ENCODE results near the gene WHAMM. TPM values are rescaled to one million over a fixed set of nuclear protein-coding genes. Genes with fewer than 3 reads are reported as not detected.
A peak's percentile ranks its signal among the peaks of the same experiment; 100 is the strongest.

WHAMM gene
- total RNA-seq, 1 donor from 2014 or later, result 9.6 TPM

DNA sequence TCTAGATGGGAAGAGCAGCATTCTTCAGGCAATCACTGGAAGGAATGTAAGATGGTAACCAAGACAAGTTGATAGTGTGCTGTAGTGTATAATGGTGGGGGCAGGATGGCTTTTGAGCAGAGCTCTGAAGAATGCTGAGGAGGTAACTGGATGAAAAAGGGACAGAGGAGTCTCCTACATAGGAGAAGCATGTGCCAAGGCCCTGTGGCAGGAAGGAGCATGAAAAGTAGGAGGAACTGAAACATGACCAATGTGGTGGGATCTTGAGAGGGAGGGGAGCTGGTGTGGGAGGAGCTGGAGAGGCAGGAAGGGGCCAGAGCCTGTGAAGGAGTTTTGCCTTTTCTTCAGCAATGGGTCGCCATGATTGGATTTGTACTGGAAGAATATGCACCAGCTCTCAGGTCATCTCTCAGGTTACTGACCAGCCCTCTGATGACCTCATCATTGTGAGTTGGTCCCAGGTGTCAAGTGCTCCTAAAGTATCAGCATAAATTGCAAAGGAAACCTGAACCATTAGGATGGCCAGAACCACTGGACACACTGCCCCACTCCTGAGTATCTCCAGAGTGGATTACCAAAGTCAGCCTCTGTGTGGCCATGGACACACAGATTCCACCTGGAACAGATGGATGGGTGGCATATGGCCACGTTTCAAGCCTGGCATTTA, 42.1 kb upstream of the WHAMM start:
- DNase-seq (ENCODE audit: extremely low spot score, unreplicated experiment), result no peak
- H3K4me1 Mint-ChIP-seq (ENCODE audit: unreplicated experiment), result no peaks in the 10 kb centered on the region
- H3K27me3 Mint-ChIP-seq (ENCODE audit: unreplicated experiment), result no peaks in the 10 kb centered on the region
- H3K27ac Mint-ChIP-seq (ENCODE audit: unreplicated experiment), result no peak overlapping the region
- no peak overlapping the region for H3K4me3 Mint-ChIP-seq (ENCODE audit: unreplicated experiment)
- H3K36me3 Mint-ChIP-seq (ENCODE audit: unreplicated experiment), result peaks cover 8% of the 10 kb centered on the region
- TF ChIP-seq, protein P1, sequence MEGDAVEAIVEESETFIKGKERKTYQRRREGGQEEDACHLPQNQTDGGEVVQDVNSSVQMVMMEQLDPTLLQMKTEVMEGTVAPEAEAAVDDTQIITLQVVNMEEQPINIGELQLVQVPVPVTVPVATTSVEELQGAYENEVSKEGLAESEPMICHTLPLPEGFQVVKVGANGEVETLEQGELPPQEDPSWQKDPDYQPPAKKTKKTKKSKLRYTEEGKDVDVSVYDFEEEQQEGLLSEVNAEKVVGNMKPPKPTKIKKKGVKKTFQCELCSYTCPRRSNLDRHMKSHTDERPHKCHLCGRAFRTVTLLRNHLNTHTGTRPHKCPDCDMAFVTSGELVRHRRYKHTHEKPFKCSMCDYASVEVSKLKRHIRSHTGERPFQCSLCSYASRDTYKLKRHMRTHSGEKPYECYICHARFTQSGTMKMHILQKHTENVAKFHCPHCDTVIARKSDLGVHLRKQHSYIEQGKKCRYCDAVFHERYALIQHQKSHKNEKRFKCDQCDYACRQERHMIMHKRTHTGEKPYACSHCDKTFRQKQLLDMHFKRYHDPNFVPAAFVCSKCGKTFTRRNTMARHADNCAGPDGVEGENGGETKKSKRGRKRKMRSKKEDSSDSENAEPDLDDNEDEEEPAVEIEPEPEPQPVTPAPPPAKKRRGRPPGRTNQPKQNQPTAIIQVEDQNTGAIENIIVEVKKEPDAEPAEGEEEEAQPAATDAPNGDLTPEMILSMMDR (IDR thresholded peaks at IDR 0.05), result no peak
- H3K9me3 Mint-ChIP-seq (ENCODE audit: unreplicated experiment), result no peaks in the 10 kb centered on the region

DNA sequence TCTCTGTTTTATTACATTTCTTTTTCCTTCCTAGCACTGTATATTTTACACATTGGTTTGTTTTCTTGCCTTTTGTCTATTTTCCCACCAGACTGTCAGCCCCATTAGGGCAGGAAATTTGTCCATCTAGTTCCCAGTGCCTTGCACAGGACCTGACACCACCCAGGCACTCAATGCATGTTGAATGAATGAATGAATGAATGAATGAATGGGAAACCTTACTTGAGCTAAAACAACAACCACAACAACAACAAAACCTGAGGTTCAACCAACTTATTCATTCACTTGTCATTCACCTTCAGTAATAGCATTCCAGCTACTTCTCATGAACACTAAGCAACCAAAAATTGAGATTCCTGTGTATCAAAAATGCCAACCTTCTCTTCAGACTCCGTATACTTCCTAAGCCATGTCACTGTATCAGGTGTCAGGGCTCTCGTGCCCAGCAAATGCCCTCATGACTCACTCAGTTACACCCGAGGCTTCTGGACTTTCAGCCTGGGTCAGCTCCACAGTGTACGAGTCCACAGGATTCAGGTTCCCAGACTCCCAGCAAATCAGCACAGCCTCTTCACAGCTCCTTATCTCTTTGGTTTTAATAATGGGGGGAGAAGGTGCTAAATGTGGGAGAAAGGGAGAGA, 40.9 kb upstream of the WHAMM start:
- Mint-ChIP-seq H3K4me1 (ENCODE audit: unreplicated experiment) (no peaks in the 10 kb centered on the region), H3K36me3 (ENCODE audit: unreplicated experiment) (peaks cover 5% of the 10 kb centered on the region), H3K4me3 (ENCODE audit: unreplicated experiment) (no peak overlapping the region), H3K27ac (ENCODE audit: unreplicated experiment) (no peak overlapping the region), H3K9me3 (ENCODE audit: unreplicated experiment) (no peaks in the 10 kb centered on the region), H3K27me3 (ENCODE audit: unreplicated experiment) (no peaks in the 10 kb centered on the region)
- TF ChIP-seq, protein P1 (IDR thresholded peaks at IDR 0.05), result no peak
- DNase-seq (ENCODE audit: extremely low spot score, unreplicated experiment), result peak; percentile 25

DNA sequence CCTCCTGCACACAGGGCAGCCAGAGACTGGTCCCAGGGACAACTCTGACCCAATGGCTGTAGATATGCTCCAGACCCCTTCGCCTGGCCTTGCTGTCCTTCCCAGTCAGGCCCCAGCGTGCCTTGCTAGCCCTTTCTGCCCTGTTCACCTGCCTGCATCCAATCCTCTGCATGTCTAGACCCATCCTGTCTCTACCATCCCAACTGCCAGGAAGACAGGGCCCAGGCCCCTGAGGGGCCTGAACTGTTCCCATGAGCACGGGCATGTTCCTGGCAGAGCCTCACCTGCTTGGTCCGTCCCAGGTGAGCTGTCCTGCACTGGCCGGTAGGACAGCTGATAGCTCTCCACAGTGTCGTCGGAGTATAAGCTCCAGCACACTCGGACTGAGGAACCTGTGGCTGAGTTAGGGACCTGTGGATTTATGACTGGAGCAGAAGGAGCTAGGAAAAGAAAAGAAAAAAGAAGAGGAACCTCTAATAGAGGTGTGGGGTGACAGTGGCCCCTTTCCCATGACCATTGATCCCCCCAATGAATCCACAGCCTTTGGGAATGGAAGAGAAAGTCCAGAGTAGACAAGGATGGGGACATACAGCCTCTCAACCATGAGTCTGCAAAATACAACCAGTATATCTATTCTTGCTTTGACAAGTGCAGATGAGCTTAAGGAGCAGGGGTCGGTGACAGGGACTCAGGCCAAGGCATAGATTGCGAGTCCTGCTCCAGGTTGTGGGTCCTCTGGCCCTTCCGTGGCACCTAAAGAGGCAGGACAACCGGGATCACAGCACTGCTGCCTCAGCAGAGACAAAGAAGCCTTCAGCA, 37.4 kb upstream of the WHAMM start:
- TF ChIP-seq, protein P1 (IDR thresholded peaks at IDR 0.05), result no peak
- no peak overlapping the region for H3K4me3 Mint-ChIP-seq (ENCODE audit: unreplicated experiment)
- H3K27ac Mint-ChIP-seq (ENCODE audit: unreplicated experiment), result no peak overlapping the region
- H3K9me3 Mint-ChIP-seq (ENCODE audit: unreplicated experiment), result peaks cover 9% of the 10 kb centered on the region
- H3K36me3 Mint-ChIP-seq (ENCODE audit: unreplicated experiment), result no peaks in the 10 kb centered on the region
- no peak for DNase-seq (ENCODE audit: extremely low spot score, unreplicated experiment)
- H3K4me1 Mint-ChIP-seq (ENCODE audit: unreplicated experiment), result no peaks in the 10 kb centered on the region
- H3K27me3 Mint-ChIP-seq (ENCODE audit: unreplicated experiment), result no peaks in the 10 kb centered on the region

DNA sequence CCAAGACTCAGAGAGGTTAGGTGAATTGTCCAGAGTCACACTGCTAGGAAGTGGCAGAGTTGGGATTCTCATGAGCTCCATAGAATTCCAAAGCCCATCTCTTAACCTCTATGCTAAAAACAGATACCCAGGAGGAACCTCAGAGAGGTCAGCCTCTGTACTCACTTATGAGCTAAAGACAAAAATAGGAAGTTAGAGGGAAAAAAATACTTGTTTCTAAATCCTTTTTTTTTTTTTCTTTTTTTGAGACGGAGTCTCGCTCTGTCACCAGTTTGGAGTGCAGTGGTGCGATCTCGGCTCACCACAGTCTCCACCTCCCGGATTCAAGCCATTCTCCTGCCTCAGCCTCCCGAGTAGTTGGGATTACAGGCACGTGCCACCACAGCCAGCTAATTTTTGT, 34.9 kb upstream of the WHAMM start:
- no peak overlapping the region for H3K4me3 Mint-ChIP-seq (ENCODE audit: unreplicated experiment)
- no peaks in the 10 kb centered on the region for H3K27me3 Mint-ChIP-seq (ENCODE audit: unreplicated experiment)
- H3K4me1 Mint-ChIP-seq (ENCODE audit: unreplicated experiment), result no peaks in the 10 kb centered on the region
- H3K9me3 Mint-ChIP-seq (ENCODE audit: unreplicated experiment), result peaks cover 10% of the 10 kb centered on the region
- H3K27ac Mint-ChIP-seq (ENCODE audit: unreplicated experiment), result no peak overlapping the region
- TF ChIP-seq, protein P1 (IDR thresholded peaks at IDR 0.05), result no peak
- DNase-seq (ENCODE audit: extremely low spot score, unreplicated experiment), result no peak
- H3K36me3 Mint-ChIP-seq (ENCODE audit: unreplicated experiment), result no peaks in the 10 kb centered on the region

DNA sequence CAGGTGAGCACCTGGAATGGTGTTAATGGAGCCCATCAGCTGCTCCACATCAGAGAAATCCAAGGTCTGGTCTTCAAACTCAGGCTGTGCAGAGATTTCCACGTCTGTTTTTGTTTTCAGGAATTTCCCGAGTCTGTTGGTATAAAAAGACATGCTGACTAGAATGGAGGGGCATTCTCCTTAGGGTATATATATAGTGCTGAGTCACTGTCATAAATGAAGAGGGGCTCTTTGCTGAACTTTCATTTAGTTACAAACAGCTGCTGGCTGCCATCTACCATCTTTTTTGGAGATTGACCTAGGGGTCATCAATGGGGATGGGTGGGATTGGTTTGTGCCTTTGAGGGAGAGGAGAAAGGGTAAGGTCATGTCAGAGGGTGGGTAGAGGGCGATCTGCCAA, 30.7 kb upstream of the WHAMM start:
- no peaks in the 10 kb centered on the region for H3K36me3 Mint-ChIP-seq (ENCODE audit: unreplicated experiment)
- H3K27ac Mint-ChIP-seq (ENCODE audit: unreplicated experiment), result no peak overlapping the region
- TF ChIP-seq, protein P1 (IDR thresholded peaks at IDR 0.05), result no peak
- H3K9me3 Mint-ChIP-seq (ENCODE audit: unreplicated experiment), result peaks cover 10% of the 10 kb centered on the region
- H3K4me1 Mint-ChIP-seq (ENCODE audit: unreplicated experiment), result no peaks in the 10 kb centered on the region
- no peak overlapping the region for H3K4me3 Mint-ChIP-seq (ENCODE audit: unreplicated experiment)
- H3K27me3 Mint-ChIP-seq (ENCODE audit: unreplicated experiment), result no peaks in the 10 kb centered on the region
- DNase-seq (ENCODE audit: extremely low spot score, unreplicated experiment), result no peak

Data from osteocyte (in vitro differentiated cells).